HEK293T (cell line): ENCODE measurements around the gene MCCD1.

Experiments
- BHLHE40 ChIP-seq: fragments of 450-650 bp; IDR thresholded peaks from 2 replicates; pipeline ENCODE4 v1.6.1; 2016; ENCODE audit warnings: mild to moderate bottlenecking, moderate library complexity, borderline replicate concordance
- L3MBTL2 ChIP-seq: fragments of 450-650 bp; conservative IDR thresholded peaks from 2 replicates; pipeline ENCODE4 v1.6.1; 2016; ENCODE audit warnings: mild to moderate bottlenecking
- SUZ12 ChIP-seq: fragments of 450-650 bp; IDR thresholded peaks from 2 replicates; pipeline ENCODE4 v1.6.1; 2016; ENCODE audit warnings: mild to moderate bottlenecking
- TARDBP ChIP-seq: fragments of 450-650 bp; IDR thresholded peaks from 2 replicates; pipeline ENCODE4 v1.6.1; 2016

- TF ChIP-seq TARDBP (no peak), SUZ12 (no peak), L3MBTL2 (no peak), BHLHE40 (no peak)
Observed at GRCh38 chr6:31567531-31568370, 39.0 kb downstream of the MCCD1 start.
